C4-2B (cell line): ENCODE results near the gene NDOR1.

ENCODE experiments used
- ZFX ChIP-seq: fragments of 450-650 bp; IDR thresholded peaks from 2 replicates; pipeline ENCODE4 v1.6.1; 2017
- TF ChIP-seq, protein P1 (sequence below): fragments of 450-650 bp; conservative IDR thresholded peaks from 2 replicates; pipeline ENCODE4 v1.5.1; 2017; ENCODE audit warnings: mild to moderate bottlenecking

DNA sequence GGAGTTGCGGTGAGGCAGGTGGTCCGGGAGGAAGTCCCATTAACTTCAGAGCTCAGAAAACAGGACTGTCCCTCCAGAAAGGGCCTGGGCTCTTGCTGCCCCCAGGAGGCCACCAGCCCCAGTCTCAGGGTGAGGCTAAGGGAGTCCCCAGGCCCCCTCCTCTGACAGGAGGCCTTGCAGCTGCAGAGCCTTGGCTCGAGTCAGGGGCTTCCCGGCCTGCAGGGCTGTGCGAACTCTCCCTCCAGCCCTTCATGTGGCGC lies 42.3 kb downstream of the NDOR1 start:
- TF ChIP-seq, protein P1, sequence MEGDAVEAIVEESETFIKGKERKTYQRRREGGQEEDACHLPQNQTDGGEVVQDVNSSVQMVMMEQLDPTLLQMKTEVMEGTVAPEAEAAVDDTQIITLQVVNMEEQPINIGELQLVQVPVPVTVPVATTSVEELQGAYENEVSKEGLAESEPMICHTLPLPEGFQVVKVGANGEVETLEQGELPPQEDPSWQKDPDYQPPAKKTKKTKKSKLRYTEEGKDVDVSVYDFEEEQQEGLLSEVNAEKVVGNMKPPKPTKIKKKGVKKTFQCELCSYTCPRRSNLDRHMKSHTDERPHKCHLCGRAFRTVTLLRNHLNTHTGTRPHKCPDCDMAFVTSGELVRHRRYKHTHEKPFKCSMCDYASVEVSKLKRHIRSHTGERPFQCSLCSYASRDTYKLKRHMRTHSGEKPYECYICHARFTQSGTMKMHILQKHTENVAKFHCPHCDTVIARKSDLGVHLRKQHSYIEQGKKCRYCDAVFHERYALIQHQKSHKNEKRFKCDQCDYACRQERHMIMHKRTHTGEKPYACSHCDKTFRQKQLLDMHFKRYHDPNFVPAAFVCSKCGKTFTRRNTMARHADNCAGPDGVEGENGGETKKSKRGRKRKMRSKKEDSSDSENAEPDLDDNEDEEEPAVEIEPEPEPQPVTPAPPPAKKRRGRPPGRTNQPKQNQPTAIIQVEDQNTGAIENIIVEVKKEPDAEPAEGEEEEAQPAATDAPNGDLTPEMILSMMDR = no peak
- TF ChIP-seq ZFX = no peak
